ENCODE results near the gene KPNA6.

Gene KPNA6

DNA sequence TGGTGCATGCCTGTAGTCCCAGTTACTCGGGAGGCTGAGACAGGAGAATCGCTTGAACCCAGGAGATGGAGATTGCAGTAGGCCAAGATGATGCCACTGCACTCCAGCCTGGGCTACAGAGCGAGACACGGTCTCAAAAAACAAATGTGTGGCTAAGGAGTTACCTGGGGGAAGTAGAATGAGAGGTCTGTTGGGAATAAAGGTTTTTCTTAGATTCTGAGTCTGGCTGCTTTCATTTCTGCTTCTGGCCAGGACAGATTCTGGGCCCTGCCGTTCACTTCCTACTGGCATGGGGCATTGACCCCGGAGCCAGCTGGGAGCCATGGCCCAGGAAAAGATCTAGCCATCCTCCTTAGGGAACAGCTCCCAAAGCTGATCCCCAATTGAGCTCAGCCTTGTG lies 100.6 kb downstream of the KPNA6 start:
- H3K27ac ChIP-seq (ENCODE audit: low read length), result no peak overlapping the region
- peaks cover 25% of the 10 kb centered on the region for H3K4me1 ChIP-seq (ENCODE audit: insufficient read depth, low read length)
- no peaks in the 10 kb centered on the region for H4K20me1 ChIP-seq (ENCODE audit: insufficient read depth, low read length)
- TF ChIP-seq CTCF (IDR thresholded peaks at IDR 0.05; ENCODE audit: borderline replicate concordance, extremely low read depth, low read length, poor library complexity, severe bottlenecking) (no peak), EZH2 (IDR thresholded peaks at IDR 0.05; ENCODE audit: borderline replicate concordance, low read depth, low read length, severe bottlenecking) (no peak)
- H3K9me3 ChIP-seq (ENCODE audit: insufficient read depth, low read length, severe bottlenecking), result no peaks in the 10 kb centered on the region
- no peak overlapping the region for H3K9ac ChIP-seq (ENCODE audit: low read depth, low read length)
- H3K79me2 ChIP-seq (ENCODE audit: insufficient read depth, low read length), result peaks cover 14% of the 10 kb centered on the region
- DNase-seq, result no peak
- H2AFZ ChIP-seq (ENCODE audit: low read depth, low read length), result no peak overlapping the region
- H3K4me3 ChIP-seq (ENCODE audit: low read depth in 1 of 2, low read length in 2 of 2), result no peak overlapping the region
- H3K27me3 ChIP-seq (ENCODE audit: insufficient read depth, low read length, poor library complexity), result no peaks in the 10 kb centered on the region
- peaks cover 21% of the 10 kb centered on the region for H3K36me3 ChIP-seq (ENCODE audit: insufficient read depth, low read length)
- no peak overlapping the region for H3K4me2 ChIP-seq (ENCODE audit: insufficient read depth, low read length)
- no peak for ATAC-seq (ENCODE audit: insufficient read depth, low read depth)

- H4K20me1 ChIP-seq (ENCODE audit: insufficient read depth, low read length), result no peaks in the 10 kb centered on the region
- H3K9me3 ChIP-seq (ENCODE audit: insufficient read depth, low read length, severe bottlenecking), result no peaks in the 10 kb centered on the region
- DNase-seq, result peak; percentile 44
- peaks cover 25% of the 10 kb centered on the region for H3K4me1 ChIP-seq (ENCODE audit: insufficient read depth, low read length)
- no peak within 1 kb of the TSS for H3K27ac ChIP-seq (ENCODE audit: low read length)
- H3K4me3 ChIP-seq (ENCODE audit: low read depth in 1 of 2, low read length in 2 of 2), result no peak within 1 kb of the TSS
- peaks cover 17% of the 10 kb centered on the region for H3K36me3 ChIP-seq (ENCODE audit: insufficient read depth, low read length)
- ATAC-seq (ENCODE audit: insufficient read depth, low read depth), result no peak
- TF ChIP-seq EZH2 (IDR thresholded peaks at IDR 0.05; ENCODE audit: borderline replicate concordance, low read depth, low read length, severe bottlenecking) (no peak), CTCF (IDR thresholded peaks at IDR 0.05; ENCODE audit: borderline replicate concordance, extremely low read depth, low read length, poor library complexity, severe bottlenecking) (no peak)
- H3K4me2 ChIP-seq (ENCODE audit: insufficient read depth, low read length), result no peak within 1 kb of the TSS
- H3K79me2 ChIP-seq (ENCODE audit: insufficient read depth, low read length), result peaks cover 14% of the 10 kb centered on the region
- no peak within 1 kb of the TSS for H2AFZ ChIP-seq (ENCODE audit: low read depth, low read length)
- H3K27me3 ChIP-seq (ENCODE audit: insufficient read depth, low read length, poor library complexity), result no peaks in the 10 kb centered on the region
- no peak within 1 kb of the TSS for H3K9ac ChIP-seq (ENCODE audit: low read depth, low read length)
Measured at GRCh38 chr1:32208891-32209328, 101.1 kb downstream of the KPNA6 start, which contains the start of gene DCDC2B. Gene DCDC2B (plus strand): TSS chr1:32209089. CDS start chr1:32209094, 5 bp downstream.

- Histone ChIP-seq H3K36me3 (ENCODE audit: insufficient read depth, low read length) (peaks cover 34% of the 10 kb centered on the region), H3K79me2 (ENCODE audit: insufficient read depth, low read length) (peaks cover 4% of the 10 kb centered on the region), H3K9me3 (ENCODE audit: insufficient read depth, low read length, severe bottlenecking) (no peaks in the 10 kb centered on the region), H3K4me3 (ENCODE audit: low read depth in 1 of 2, low read length in 2 of 2) (no peak overlapping the region), H2AFZ (ENCODE audit: low read depth, low read length) (no peak overlapping the region), H3K27ac (ENCODE audit: low read length) (peak overlapping the region; percentile 56; the same call in 1 of the 2 replicates), H4K20me1 (ENCODE audit: insufficient read depth, low read length) (no peaks in the 10 kb centered on the region), H3K4me2 (ENCODE audit: insufficient read depth, low read length) (no peak overlapping the region), H3K4me1 (ENCODE audit: insufficient read depth, low read length) (peaks cover 5% of the 10 kb centered on the region), H3K27me3 (ENCODE audit: insufficient read depth, low read length, poor library complexity) (no peaks in the 10 kb centered on the region), H3K9ac (ENCODE audit: low read depth, low read length) (no peak overlapping the region)
- ATAC-seq (ENCODE audit: insufficient read depth, low read depth) (peak; percentile 97), DNase-seq (peak; percentile 76)
- peak; percentile 92 for TF ChIP-seq CTCF (IDR thresholded peaks at IDR 0.05; ENCODE audit: borderline replicate concordance, extremely low read depth, low read length, poor library complexity, severe bottlenecking)
- no peak for TF ChIP-seq EZH2 (IDR thresholded peaks at IDR 0.05; ENCODE audit: borderline replicate concordance, low read depth, low read length, severe bottlenecking)
Measured at GRCh38 chr1:32215629-32216480, 108.0 kb downstream of the KPNA6 start.
